ENCODE results near the gene NUP210L.

NUP210L gene

GRCh38 chr1:153963850-153964331 is 191.0 kb downstream of the NUP210L start (continued):
- no peak for TF ChIP-seq ZNF146 (tag by site-specific recombination; IDR thresholded peaks at IDR 0.05)
- no peak for TF ChIP-seq ZNF292 (tag by site-specific recombination; IDR thresholded peaks at IDR 0.05; ENCODE audit: borderline replicate concordance, low read depth)
- no peak for TF ChIP-seq GLI4 (tag by site-specific recombination; IDR thresholded peaks at IDR 0.05)
- no peak for TF ChIP-seq ZNF24 (tag by site-specific recombination; IDR thresholded peaks at IDR 0.05)
- TF ChIP-seq KLF10 (tag by site-specific recombination; IDR thresholded peaks at IDR 0.05): peak; percentile 80
- no peak for TF ChIP-seq ZNF768 (tag by site-specific recombination; IDR thresholded peaks at IDR 0.05)
- no peak for TF ChIP-seq ZBTB21 (tag by site-specific recombination; IDR thresholded peaks at IDR 0.05)
- no peak for TF ChIP-seq ZNF792 (tag by site-specific recombination; IDR thresholded peaks at IDR 0.05)
- TF ChIP-seq ZSCAN18 (tag by site-specific recombination; IDR thresholded peaks at IDR 0.05): no peak
- TF ChIP-seq ZNF132 (tag by site-specific recombination; IDR thresholded peaks at IDR 0.05; ENCODE audit: borderline replicate concordance): no peak
- TF ChIP-seq ZNF514 (tag by site-specific recombination; IDR thresholded peaks at IDR 0.05): no peak
- no peak for TF ChIP-seq ELK4 (IDR thresholded peaks at IDR 0.05; ENCODE audit: borderline replicate concordance, low read depth, low read length)
- TF ChIP-seq ZNF664 (tag by site-specific recombination; IDR thresholded peaks at IDR 0.05): no peak
- no peak for TF ChIP-seq ZNF521 (tag by site-specific recombination; IDR thresholded peaks at IDR 0.05)
- peak; percentile 20; the same call in 1 of the 2 replicates for TF ChIP-seq ZBTB48 (tag by site-specific recombination; IDR thresholded peaks at IDR 0.05)
- TF ChIP-seq ZNF501 (tag by site-specific recombination; IDR thresholded peaks at IDR 0.05): no peak
- TF ChIP-seq ZBTB44 (tag by site-specific recombination; IDR thresholded peaks at IDR 0.05): no peak
- no peak for TF ChIP-seq HOXC10 (CRISPR knock-in tag; IDR thresholded peaks at IDR 0.05)
- no peak for TF ChIP-seq ZFP3 (tag by site-specific recombination; IDR thresholded peaks at IDR 0.05; ENCODE audit: low read depth)
- TF ChIP-seq ZNF37A (tag by site-specific recombination; IDR thresholded peaks at IDR 0.05): no peak
- no peak for TF ChIP-seq ZNF548 (tag by site-specific recombination; IDR thresholded peaks at IDR 0.05)
- TF ChIP-seq ZNF776 (tag by site-specific recombination; IDR thresholded peaks at IDR 0.05; ENCODE audit: borderline replicate concordance): no peak
- TF ChIP-seq ZNF223 (tag by site-specific recombination; IDR thresholded peaks at IDR 0.05): no peak
- no peak for TF ChIP-seq RBAK (tag by site-specific recombination; IDR thresholded peaks at IDR 0.05)
- no peak for TF ChIP-seq ZNF157 (tag by site-specific recombination; IDR thresholded peaks at IDR 0.05)
- TF ChIP-seq ZNF416 (tag by site-specific recombination; IDR thresholded peaks at IDR 0.05): no peak
- no peak for TF ChIP-seq ZNF391 (tag by site-specific recombination; IDR thresholded peaks at IDR 0.05; ENCODE audit: borderline replicate concordance, low read depth)
- TF ChIP-seq ZNF423 (tag by site-specific recombination; IDR thresholded peaks at IDR 0.05): peak; percentile 94
- TF ChIP-seq KLF9 (tag by site-specific recombination; IDR thresholded peaks at IDR 0.05; ENCODE audit: low read depth): 0 out of 2 replicates have a peak, but pooled peaks have one; percentile 29
- no peak for TF ChIP-seq PBX3 (CRISPR knock-in tag; IDR thresholded peaks at IDR 0.05)
- no peak for TF ChIP-seq ZNF324 (tag by site-specific recombination; IDR thresholded peaks at IDR 0.05)
- no peak for TF ChIP-seq ZNF473 (tag by site-specific recombination; IDR thresholded peaks at IDR 0.05)
- TF ChIP-seq ZNF398 (tag by site-specific recombination; IDR thresholded peaks at IDR 0.05): peak; percentile 30; the same call in 1 of the 2 replicates
- no peak for TF ChIP-seq ZNF596 (tag by site-specific recombination; IDR thresholded peaks at IDR 0.05)
- TF ChIP-seq ZNF561 (tag by site-specific recombination; IDR thresholded peaks at IDR 0.05; ENCODE audit: borderline replicate concordance): peak; percentile 50; the same call in 1 of the 2 replicates
- TF ChIP-seq ZNF221 (tag by site-specific recombination; IDR thresholded peaks at IDR 0.05; ENCODE audit: borderline replicate concordance): no peak
- peak; percentile 61 for TF ChIP-seq ZBTB8A (tag by site-specific recombination; IDR thresholded peaks at IDR 0.05)
